ENCODE data around the gene SMAD1.

- no peak for TF ChIP-seq CTCF (IDR thresholded peaks at IDR 0.05)
- TF ChIP-seq POLR2A (IDR thresholded peaks at IDR 0.05) = no peak
These were observed 120.6 kb downstream of the SMAD1 start for GRCh38 chr4:145602129-145602760.
